Colonic mucosa (tissue), 4 donors: ENCODE measurements around the gene LDLRAD1. TPM values are rescaled to one million over a fixed set of nuclear protein-coding genes. Genes with fewer than 3 reads are reported as not detected.

Experiments
- DNase-seq: peaks from one replicate; pipeline ENCODE4 v3.0.0-alpha.2; 2020
- H3K27ac ChIP-seq: fragments of 200-600 bp; one replicate; pipeline ENCODE4 v1.8.0; 2021
- H3K27me3 ChIP-seq: fragments of 200-600 bp; one replicate; pipeline ENCODE4 v1.8.0; 2021
- H3K36me3 ChIP-seq: fragments of 200-600 bp; one replicate; pipeline ENCODE4 v1.8.0; 2021
- H3K4me1 ChIP-seq: fragments of 200-600 bp; one replicate; pipeline ENCODE4 v1.8.0; 2021; ENCODE audit warnings: mild to moderate bottlenecking
- H3K4me3 ChIP-seq: fragments of 200-600 bp; one replicate; pipeline ENCODE4 v1.8.0; 2021
- H3K9ac ChIP-seq, 2 donors: one replicate each; pipeline ENCODE4 v1.7.0; 2013; ENCODE audit warnings: control low read depth in 2 of 2, low read depth in 2 of 2, low read length in 2 of 2
- H3K9me3 ChIP-seq: fragments of 200-600 bp; one replicate; pipeline ENCODE4 v1.8.0; 2021
- intact Hi-C: fragments of 100-400 bp; cut with DNase I; formaldehyde crosslinking; loops from one replicate; pipeline ENCODE4 v1.14.1; 2022
- total RNA-seq, 2 donors: library from RNA; stranded (reverse); fragmentation: NEBNext Ultra II Directional in 1 of 2; extraction: Animal tissue kit (Norgen Biotek cat#: 25700) in 1 of 2; gene quantifications; one replicate each; pipeline ENCODE4 v1.2.1, GENCODE V29; 2021
- TF ChIP-seq, protein P1 (sequence below): fragments of 200-600 bp; IDR thresholded peaks from one replicate; pipeline ENCODE4 v1.8.0; 2022; ENCODE audit warnings: antibody characterized with exemption, mild to moderate bottlenecking
- donor health status: healthy.
- donor health status: DM: no; HTN: no; CAD: no.
- donor health status: DM: no; HTN: no; CAD: no.

The LDLRAD1 gene
- total RNA-seq, 2 donors from 2014 or later = 0.24 TPM; not detected in 1

DNA sequence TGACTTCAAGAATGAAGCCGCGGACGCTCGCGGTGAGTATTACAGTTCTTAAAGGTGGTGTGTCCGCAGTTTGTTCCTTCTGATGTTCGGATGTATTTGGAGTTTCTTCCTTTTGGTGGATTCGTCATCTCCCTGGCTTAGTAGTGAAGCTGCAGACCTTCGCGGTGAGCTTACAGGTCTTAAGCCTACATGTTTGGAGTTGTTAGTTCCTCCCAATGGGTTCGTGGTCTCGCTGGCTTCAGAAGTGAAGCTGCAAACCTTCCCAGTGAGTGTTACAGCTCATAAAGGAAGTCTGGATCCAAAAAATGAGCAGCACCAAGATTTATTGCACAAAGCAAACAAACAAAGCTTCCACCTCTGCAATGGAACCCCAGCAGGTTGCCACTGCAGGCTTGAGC lies 14.7 kb downstream of the LDLRAD1 start:
- TF ChIP-seq, protein P1, sequence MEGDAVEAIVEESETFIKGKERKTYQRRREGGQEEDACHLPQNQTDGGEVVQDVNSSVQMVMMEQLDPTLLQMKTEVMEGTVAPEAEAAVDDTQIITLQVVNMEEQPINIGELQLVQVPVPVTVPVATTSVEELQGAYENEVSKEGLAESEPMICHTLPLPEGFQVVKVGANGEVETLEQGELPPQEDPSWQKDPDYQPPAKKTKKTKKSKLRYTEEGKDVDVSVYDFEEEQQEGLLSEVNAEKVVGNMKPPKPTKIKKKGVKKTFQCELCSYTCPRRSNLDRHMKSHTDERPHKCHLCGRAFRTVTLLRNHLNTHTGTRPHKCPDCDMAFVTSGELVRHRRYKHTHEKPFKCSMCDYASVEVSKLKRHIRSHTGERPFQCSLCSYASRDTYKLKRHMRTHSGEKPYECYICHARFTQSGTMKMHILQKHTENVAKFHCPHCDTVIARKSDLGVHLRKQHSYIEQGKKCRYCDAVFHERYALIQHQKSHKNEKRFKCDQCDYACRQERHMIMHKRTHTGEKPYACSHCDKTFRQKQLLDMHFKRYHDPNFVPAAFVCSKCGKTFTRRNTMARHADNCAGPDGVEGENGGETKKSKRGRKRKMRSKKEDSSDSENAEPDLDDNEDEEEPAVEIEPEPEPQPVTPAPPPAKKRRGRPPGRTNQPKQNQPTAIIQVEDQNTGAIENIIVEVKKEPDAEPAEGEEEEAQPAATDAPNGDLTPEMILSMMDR = no peak

DNA sequence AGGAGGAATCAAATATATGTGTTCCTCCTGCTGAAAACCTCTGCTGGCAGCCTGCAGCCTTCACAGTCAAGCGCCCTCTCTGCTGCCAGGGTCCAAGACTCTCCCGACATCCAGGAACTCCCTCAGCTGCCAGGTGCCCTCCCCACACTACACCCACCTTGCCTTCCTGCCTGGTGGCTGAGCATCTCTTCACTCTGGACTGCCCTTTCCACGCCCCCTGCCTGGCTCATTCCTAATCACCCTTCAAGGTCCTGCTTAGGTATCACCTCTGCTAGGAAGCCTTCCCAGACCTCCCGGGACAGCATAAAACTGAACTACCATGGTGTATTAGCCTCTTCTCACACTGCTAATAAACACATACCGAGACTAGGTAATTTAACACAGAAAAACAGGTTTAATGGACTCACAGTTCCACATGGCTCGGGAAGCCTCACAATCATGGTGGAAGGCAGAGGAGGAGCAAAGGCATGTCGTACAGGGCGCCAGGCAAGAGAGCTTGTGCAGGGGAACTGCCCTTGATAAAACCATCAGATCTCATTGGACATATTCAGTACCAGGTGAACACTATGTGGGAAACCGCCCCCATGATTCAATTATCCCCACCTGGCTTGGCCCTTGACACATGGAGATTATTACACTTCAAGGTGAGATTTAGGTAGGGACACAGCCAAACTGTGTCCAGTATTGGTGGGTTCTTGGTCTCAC lies 15.3 kb downstream of the LDLRAD1 start:
- Histone ChIP-seq H3K9me3 (no peaks in the 10 kb centered on the region), H3K4me3 (no peak overlapping the region), H3K4me1 (no peaks in the 10 kb centered on the region), H3K27ac (no peak overlapping the region), H3K36me3 (no peaks in the 10 kb centered on the region), H3K27me3 (no peaks in the 10 kb centered on the region), H3K9ac (no peak overlapping the region)
- TF ChIP-seq, protein P1 = no peak
- intact Hi-C loops = no loop called here
- no peak for DNase-seq

More for the DNA sequence above, 14.7 kb downstream of the LDLRAD1 start:
- Histone ChIP-seq H3K4me1 (no peaks in the 10 kb centered on the region), H3K9me3 (no peaks in the 10 kb centered on the region), H3K36me3 (no peaks in the 10 kb centered on the region), H3K9ac (no peak overlapping the region), H3K4me3 (no peak overlapping the region), H3K27me3 (no peaks in the 10 kb centered on the region), H3K27ac (no peak overlapping the region)
- intact Hi-C loops = no loop called here
- no peak for DNase-seq

DNA sequence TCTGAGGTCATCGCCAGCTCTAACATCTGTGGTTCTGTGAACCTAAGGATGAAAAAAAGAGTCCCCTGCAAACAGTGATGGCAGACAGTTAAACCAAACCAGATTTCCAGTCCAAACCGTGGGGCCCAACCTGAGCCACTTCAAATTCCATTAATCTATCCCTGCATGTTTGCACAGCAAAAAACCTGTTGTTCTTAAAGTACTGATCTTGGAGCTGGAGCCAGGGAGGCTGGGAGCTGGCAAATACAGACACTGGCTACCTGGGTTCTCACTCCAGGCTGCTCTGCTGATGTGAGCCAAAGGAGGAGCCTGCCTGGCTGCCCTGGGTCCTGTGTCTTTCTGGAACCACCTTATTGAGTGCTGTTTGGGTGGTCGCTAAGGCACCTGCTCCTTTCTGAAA lies 16.4 kb downstream of the LDLRAD1 start:
- no peaks in the 10 kb centered on the region for H3K27me3 ChIP-seq
- no peak overlapping the region for H3K27ac ChIP-seq
- no peaks in the 10 kb centered on the region for H3K9me3 ChIP-seq
- H3K36me3 ChIP-seq = no peaks in the 10 kb centered on the region
- H3K4me3 ChIP-seq = no peak overlapping the region
- no peak for DNase-seq
- TF ChIP-seq, protein P1 = no peak
- intact Hi-C loops = no loop called here
- H3K9ac ChIP-seq = no peak overlapping the region
- no peaks in the 10 kb centered on the region for H3K4me1 ChIP-seq

DNA sequence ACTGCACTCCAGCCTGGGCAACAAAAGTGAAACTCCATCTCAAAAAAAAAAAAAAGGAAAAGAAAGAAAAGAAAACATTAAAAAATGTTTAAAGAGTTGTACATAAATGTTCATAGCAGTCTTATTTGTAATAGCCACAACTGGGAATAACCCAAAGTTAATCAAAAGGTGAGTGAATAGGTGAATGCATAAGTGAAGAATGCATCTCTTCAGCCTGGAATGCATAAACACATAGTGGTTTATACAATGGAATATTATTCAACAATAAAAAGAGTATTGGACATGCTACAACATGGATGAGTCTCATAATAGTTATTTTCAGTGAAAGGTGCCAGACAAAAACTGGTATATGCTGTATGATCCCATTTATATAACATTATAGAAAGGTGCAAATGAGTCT lies 18.1 kb downstream of the LDLRAD1 start:
- Histone ChIP-seq H3K27ac (no peak overlapping the region), H3K9me3 (no peaks in the 10 kb centered on the region), H3K27me3 (no peaks in the 10 kb centered on the region), H3K4me3 (no peak overlapping the region), H3K4me1 (no peaks in the 10 kb centered on the region), H3K36me3 (no peaks in the 10 kb centered on the region), H3K9ac (no peak overlapping the region)
- DNase-seq = no peak
- TF ChIP-seq, protein P1 = no peak
- intact Hi-C loops = no loop called here

DNA sequence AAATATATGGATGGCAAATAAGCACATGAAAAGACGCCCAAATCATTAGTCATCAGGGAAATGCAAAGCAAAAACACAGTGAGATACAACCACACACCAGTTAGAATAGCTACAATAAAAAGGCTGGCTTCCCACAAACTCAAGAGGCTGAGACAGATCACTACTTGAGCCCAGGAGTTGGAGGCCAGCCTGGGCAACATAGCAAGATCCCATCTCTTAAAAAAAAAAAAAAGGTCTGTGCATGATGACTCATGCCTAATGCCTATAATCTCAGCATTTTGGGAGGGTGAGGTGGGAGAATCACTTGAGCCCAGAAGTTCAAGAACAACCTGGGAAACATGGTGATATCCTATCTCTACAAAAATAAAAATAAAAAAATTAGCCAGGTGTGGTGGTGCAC lies 19.8 kb downstream of the LDLRAD1 start:
- DNase-seq = no peak
- Histone ChIP-seq H3K9ac (no peak overlapping the region), H3K27ac (no peak overlapping the region), H3K9me3 (no peaks in the 10 kb centered on the region), H3K36me3 (no peaks in the 10 kb centered on the region), H3K4me3 (no peak overlapping the region), H3K4me1 (no peaks in the 10 kb centered on the region), H3K27me3 (no peaks in the 10 kb centered on the region)
- intact Hi-C loops = no loop called here
- TF ChIP-seq, protein P1 = no peak
